Measurements from ENCODE around the gene CYS1.

Gene CYS1

GRCh38 chr2:10062931-10063365, 17.3 kb downstream of the CYS1 start:
- Histone ChIP-seq H3K9ac (ENCODE audit: low read length) (no peak overlapping the region), H2BK120ac (ENCODE audit: low read depth, low read length) (no peak overlapping the region), H2BK5ac (ENCODE audit: low read length) (no peak overlapping the region), H3K4me1 (ENCODE audit: control insufficient read depth, low read depth, low read length) (no peaks in the 10 kb centered on the region), H3K18ac (ENCODE audit: low read length) (no peak overlapping the region), H3K27me3 (ENCODE audit: insufficient read depth, low read length, poor library complexity) (no peaks in the 10 kb centered on the region), H3K4me2 (ENCODE audit: low read length) (no peak overlapping the region), H3K79me2 (ENCODE audit: control insufficient read depth, insufficient read depth, low read length) (no peaks in the 10 kb centered on the region), H3K36me3 (ENCODE audit: control insufficient read depth, insufficient read depth, low read length) (no peaks in the 10 kb centered on the region), H3K27ac (ENCODE audit: low read depth, low read length) (no peak overlapping the region), H3K4me3 (ENCODE audit: low read length) (no peak overlapping the region), H3K56ac (ENCODE audit: low read length) (no peak overlapping the region), H3K4ac (ENCODE audit: low read depth, low read length) (no peak overlapping the region), H4K8ac (ENCODE audit: low read depth, low read length) (no peak overlapping the region), H2BK15ac (replicated peaks; ENCODE audit: low read depth) (no peak overlapping the region), H4K5ac (ENCODE audit: low read length) (no peak overlapping the region), H3K23ac (ENCODE audit: low read length) (no peak overlapping the region), H2AK5ac (ENCODE audit: low read length) (no peak overlapping the region), H3K79me1 (ENCODE audit: low read length) (no peaks in the 10 kb centered on the region)
- no peak for DNase-seq
- no CpG with 5 or more reads among the region's 10 CpGs for WGBS (ENCODE audit: extremely low coverage, insufficient coverage, low lambda C conversion rate)

GRCh38 chr2:10061221-10061925, 18.8 kb downstream of the CYS1 start:
- H3K23ac ChIP-seq (ENCODE audit: low read length): no peak overlapping the region
- H2BK120ac ChIP-seq (ENCODE audit: low read depth, low read length): no peak overlapping the region
- no peak overlapping the region for H4K5ac ChIP-seq (ENCODE audit: low read length)
- no CpG with 5 or more reads among the region's 9 CpGs for WGBS (ENCODE audit: extremely low coverage, insufficient coverage, low lambda C conversion rate)
- no peak overlapping the region for H2BK5ac ChIP-seq (ENCODE audit: low read length)
- no peak overlapping the region for H3K27ac ChIP-seq (ENCODE audit: low read depth, low read length)
- H3K4me1 ChIP-seq (ENCODE audit: control insufficient read depth, low read depth, low read length): no peaks in the 10 kb centered on the region
- no peaks in the 10 kb centered on the region for H3K36me3 ChIP-seq (ENCODE audit: control insufficient read depth, insufficient read depth, low read length)
- no peak overlapping the region for H2BK15ac ChIP-seq (replicated peaks; ENCODE audit: low read depth)
- no peaks in the 10 kb centered on the region for H3K79me2 ChIP-seq (ENCODE audit: control insufficient read depth, insufficient read depth, low read length)
- no peak overlapping the region for H2AK5ac ChIP-seq (ENCODE audit: low read length)
- no peak overlapping the region for H3K18ac ChIP-seq (ENCODE audit: low read length)
- no peak overlapping the region for H3K9ac ChIP-seq (ENCODE audit: low read length)
- DNase-seq: no peak
- H3K4ac ChIP-seq (ENCODE audit: low read depth, low read length): no peak overlapping the region
- no peak overlapping the region for H4K8ac ChIP-seq (ENCODE audit: low read depth, low read length)
- no peaks in the 10 kb centered on the region for H3K27me3 ChIP-seq (ENCODE audit: insufficient read depth, low read length, poor library complexity)
- H3K4me3 ChIP-seq (ENCODE audit: low read length): no peak overlapping the region
- H3K79me1 ChIP-seq (ENCODE audit: low read length): no peaks in the 10 kb centered on the region
- no peak overlapping the region for H3K4me2 ChIP-seq (ENCODE audit: low read length)
- H3K56ac ChIP-seq (ENCODE audit: low read length): peak overlapping the region; percentile 10

- no peaks in the 10 kb centered on the region for H3K36me3 ChIP-seq (ENCODE audit: control insufficient read depth, insufficient read depth, low read length)
- H2BK120ac ChIP-seq (ENCODE audit: low read depth, low read length): no peak overlapping the region
- peak overlapping the region; percentile 45 for H3K23ac ChIP-seq (ENCODE audit: low read length)
Measured at GRCh38 chr2:10059552-10060335, 20.5 kb downstream of the CYS1 start.

GRCh38 chr2:10059016-10059351, 21.2 kb downstream of the CYS1 start:
- Histone ChIP-seq H3K36me3 (ENCODE audit: control insufficient read depth, insufficient read depth, low read length) (no peaks in the 10 kb centered on the region), H2BK5ac (ENCODE audit: low read length) (no peak overlapping the region), H2BK15ac (replicated peaks; ENCODE audit: low read depth) (no peak overlapping the region), H3K23ac (ENCODE audit: low read length) (no peak overlapping the region), H3K4ac (ENCODE audit: low read depth, low read length) (no peak overlapping the region), H4K5ac (ENCODE audit: low read length) (no peak overlapping the region), H3K79me2 (ENCODE audit: control insufficient read depth, insufficient read depth, low read length) (no peaks in the 10 kb centered on the region), H3K79me1 (ENCODE audit: low read length) (no peaks in the 10 kb centered on the region), H3K4me3 (ENCODE audit: low read length) (no peak overlapping the region), H3K4me2 (ENCODE audit: low read length) (no peak overlapping the region), H3K27me3 (ENCODE audit: insufficient read depth, low read length, poor library complexity) (no peaks in the 10 kb centered on the region), H3K18ac (ENCODE audit: low read length) (no peak overlapping the region), H3K27ac (ENCODE audit: low read depth, low read length) (no peak overlapping the region), H3K4me1 (ENCODE audit: control insufficient read depth, low read depth, low read length) (no peaks in the 10 kb centered on the region), H3K9ac (ENCODE audit: low read length) (no peak overlapping the region), H3K56ac (ENCODE audit: low read length) (no peak overlapping the region), H2AK5ac (ENCODE audit: low read length) (no peak overlapping the region), H4K8ac (ENCODE audit: low read depth, low read length) (no peak overlapping the region), H2BK120ac (ENCODE audit: low read depth, low read length) (no peak overlapping the region)
- no peak for DNase-seq
- WGBS (ENCODE audit: extremely low coverage, insufficient coverage, low lambda C conversion rate): no CpG with 5 or more reads among the region's 17 CpGs

More at GRCh38 chr2:10059552-10060335, 20.5 kb downstream of the CYS1 start:
- Histone ChIP-seq H3K9ac (ENCODE audit: low read length) (no peak overlapping the region), H3K18ac (ENCODE audit: low read length) (no peak overlapping the region), H2BK15ac (replicated peaks; ENCODE audit: low read depth) (no peak overlapping the region), H3K4me2 (ENCODE audit: low read length) (no peak overlapping the region), H3K4ac (ENCODE audit: low read depth, low read length) (no peak overlapping the region), H3K56ac (ENCODE audit: low read length) (no peak overlapping the region), H4K8ac (ENCODE audit: low read depth, low read length) (no peak overlapping the region), H2AK5ac (ENCODE audit: low read length) (no peak overlapping the region), H3K79me2 (ENCODE audit: control insufficient read depth, insufficient read depth, low read length) (no peaks in the 10 kb centered on the region), H3K27ac (ENCODE audit: low read depth, low read length) (no peak overlapping the region), H3K4me3 (ENCODE audit: low read length) (no peak overlapping the region), H3K4me1 (ENCODE audit: control insufficient read depth, low read depth, low read length) (no peaks in the 10 kb centered on the region), H4K5ac (ENCODE audit: low read length) (no peak overlapping the region), H3K79me1 (ENCODE audit: low read length) (no peaks in the 10 kb centered on the region), H2BK5ac (ENCODE audit: low read length) (no peak overlapping the region), H3K27me3 (ENCODE audit: insufficient read depth, low read length, poor library complexity) (no peaks in the 10 kb centered on the region)
- no CpG with 5 or more reads among the region's 20 CpGs for WGBS (ENCODE audit: extremely low coverage, insufficient coverage, low lambda C conversion rate)
- no peak for DNase-seq

- Histone ChIP-seq H4K5ac (ENCODE audit: low read length) (no peak overlapping the region), H3K27ac (ENCODE audit: low read depth, low read length) (no peak overlapping the region), H3K79me2 (ENCODE audit: control insufficient read depth, insufficient read depth, low read length) (no peaks in the 10 kb centered on the region), H3K4me2 (ENCODE audit: low read length) (no peak overlapping the region), H3K27me3 (ENCODE audit: insufficient read depth, low read length, poor library complexity) (no peaks in the 10 kb centered on the region), H2BK120ac (ENCODE audit: low read depth, low read length) (no peak overlapping the region), H4K8ac (ENCODE audit: low read depth, low read length) (no peak overlapping the region), H3K4me1 (ENCODE audit: control insufficient read depth, low read depth, low read length) (no peaks in the 10 kb centered on the region), H2BK5ac (ENCODE audit: low read length) (no peak overlapping the region), H2AK5ac (ENCODE audit: low read length) (no peak overlapping the region), H3K56ac (ENCODE audit: low read length) (peak overlapping the region; percentile 59), H3K9ac (ENCODE audit: low read length) (peak overlapping the region; percentile 14), H3K4ac (ENCODE audit: low read depth, low read length) (no peak overlapping the region), H3K4me3 (ENCODE audit: low read length) (no peak overlapping the region), H3K18ac (ENCODE audit: low read length) (no peak overlapping the region), H2BK15ac (replicated peaks; ENCODE audit: low read depth) (no peak overlapping the region), H3K23ac (ENCODE audit: low read length) (no peak overlapping the region), H3K36me3 (ENCODE audit: control insufficient read depth, insufficient read depth, low read length) (no peaks in the 10 kb centered on the region), H3K79me1 (ENCODE audit: low read length) (no peaks in the 10 kb centered on the region)
- WGBS (ENCODE audit: extremely low coverage, insufficient coverage, low lambda C conversion rate): no CpG with 5 or more reads among the region's 39 CpGs
- DNase-seq: no peak
Measured at GRCh38 chr2:10058251-10059015, 21.8 kb downstream of the CYS1 start.

All from mesendoderm (in vitro differentiated cells).